NCI-H510A treated with DMSO at 0.1 percent for 48 hours (cell line): Measurements from ENCODE around the gene ENO1.

Experiments used
- DNase-seq: peaks from one replicate; lab custom pipeline; 2025; lab: John Stamatoyannopoulos, UW

Gene ENO1

DNA sequence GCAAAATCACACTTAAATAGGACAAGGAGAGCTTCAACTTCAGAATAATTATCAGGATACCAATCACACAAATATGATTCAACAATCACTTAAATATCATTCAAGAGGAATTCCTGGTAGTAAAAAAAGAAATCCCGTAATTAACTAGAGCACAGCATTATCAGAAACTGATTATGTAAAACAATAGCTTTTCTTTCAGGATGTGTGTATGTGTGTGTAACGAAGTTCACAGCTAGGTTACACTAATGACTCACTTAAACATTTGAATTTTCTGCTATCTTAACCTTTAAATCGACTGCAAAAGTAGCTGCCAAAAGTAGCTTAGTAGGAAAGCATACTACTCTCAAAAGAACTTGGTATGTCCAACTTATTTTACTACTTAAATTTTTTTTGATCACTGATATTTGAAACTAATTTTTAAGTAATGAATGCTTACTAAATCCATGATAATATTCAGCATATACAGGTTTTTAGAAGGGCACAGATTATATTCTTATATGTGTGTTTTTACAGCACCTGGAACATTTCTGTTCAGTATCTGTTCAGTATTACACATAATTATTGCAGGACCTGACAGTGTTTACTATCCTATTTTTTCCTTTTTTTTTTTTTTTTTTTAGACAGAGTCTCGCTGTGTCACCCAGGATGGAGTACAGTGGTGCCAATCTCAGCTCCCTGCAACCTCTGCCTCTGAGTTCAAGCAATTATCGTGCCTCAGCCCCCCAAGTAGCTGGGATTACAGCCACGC, 65.3 kb downstream of the ENO1 start:
- DNase-seq = no peak

DNA sequence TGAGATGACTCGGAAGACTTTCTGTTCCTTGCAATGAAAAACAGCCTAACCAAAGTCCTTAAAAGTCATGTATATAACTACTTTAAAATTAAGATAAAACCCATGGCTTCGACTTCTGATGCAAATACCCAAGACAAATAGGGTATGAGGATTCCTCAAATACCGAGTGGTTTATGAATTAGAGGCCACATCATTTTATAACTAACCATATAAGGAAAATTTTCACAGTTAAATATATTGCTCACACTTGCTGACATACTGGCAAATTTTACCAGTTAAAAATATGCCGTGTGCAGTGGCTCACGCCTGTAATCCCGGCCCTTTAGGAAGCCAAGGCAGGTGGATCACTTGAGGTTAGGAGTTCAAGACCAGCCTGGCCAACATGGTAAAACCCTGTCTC, 66.4 kb downstream of the ENO1 start:
- no peak for DNase-seq
